ENCODE measurements around the gene RSBN1.

Gene RSBN1

GRCh38 chr1:113813218-113813617 is 942 bp upstream of the RSBN1 start:
- in situ Hi-C loops (cut with MboI; ENCODE audit: low sequenced_read_pairs): no loop called here

DNA sequence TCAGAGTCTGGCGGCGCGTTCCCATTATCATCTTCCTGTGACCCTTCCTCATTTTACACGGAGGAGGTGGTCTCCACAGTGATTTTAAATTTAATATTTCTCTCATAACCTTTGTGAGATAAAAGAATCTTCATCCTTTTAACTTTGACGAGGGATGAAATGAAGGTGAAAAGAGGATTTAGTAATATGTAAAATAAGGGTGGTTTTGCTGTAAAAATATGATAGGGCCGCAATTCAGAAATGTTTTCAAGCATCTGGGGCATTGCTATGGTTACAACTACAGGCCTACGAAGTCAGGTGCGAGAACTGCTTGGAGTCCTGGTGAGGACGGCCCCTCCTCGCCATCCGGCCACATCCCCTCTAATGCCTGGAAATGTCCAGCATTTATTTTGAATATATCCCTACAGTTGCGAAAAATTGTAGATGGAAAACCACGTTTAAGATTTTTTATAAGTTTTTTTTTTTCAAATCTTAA is 422 bp upstream of the RSBN1 start:
- in situ Hi-C loops (cut with MboI; ENCODE audit: low sequenced_read_pairs): no loop called here

- in situ Hi-C loops (cut with MboI; ENCODE audit: low sequenced_read_pairs): no loop called here
Measured at GRCh38 chr1:113811156-113811887, 954 bp downstream of the RSBN1 start.

GRCh38 chr1:113809670-113810602 is 2.3 kb downstream of the RSBN1 start:
- in situ Hi-C loops (cut with MboI; ENCODE audit: low sequenced_read_pairs): no loop called here

DNA sequence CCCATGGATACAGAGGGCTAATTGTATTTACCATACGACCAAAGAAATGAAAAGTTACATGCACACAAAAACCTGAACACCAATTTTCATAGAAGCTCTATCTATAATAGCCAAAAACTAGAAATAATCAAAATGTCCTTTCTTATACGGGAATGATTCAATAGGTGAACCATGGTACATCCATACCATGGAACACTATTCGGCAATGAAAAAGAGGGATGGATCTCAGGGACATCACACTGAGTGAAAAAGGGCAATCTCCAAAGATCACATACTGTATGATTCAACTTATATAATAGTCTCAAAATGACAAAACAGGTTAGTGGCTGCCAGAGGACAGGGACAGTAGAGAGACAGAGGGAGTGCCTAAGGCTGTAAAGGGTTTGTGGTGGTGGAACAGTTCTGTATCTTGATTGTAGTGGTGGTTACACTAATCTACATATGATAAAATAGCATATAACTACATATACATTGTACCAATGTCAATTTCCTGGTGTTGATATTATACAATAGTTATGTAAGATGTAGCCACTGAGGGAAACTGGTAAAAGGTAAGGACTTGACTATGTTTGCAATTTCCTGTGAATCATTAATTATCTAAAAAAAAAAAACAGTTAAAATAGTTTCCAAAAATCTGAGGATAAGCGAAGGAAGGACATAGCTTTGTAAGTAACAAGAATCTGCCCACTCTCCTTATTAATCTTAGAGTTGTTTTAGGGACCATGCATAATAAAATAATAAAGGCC is 3.7 kb downstream of the RSBN1 start:
- in situ Hi-C loops (cut with MboI; ENCODE audit: low sequenced_read_pairs): no loop called here

DNA sequence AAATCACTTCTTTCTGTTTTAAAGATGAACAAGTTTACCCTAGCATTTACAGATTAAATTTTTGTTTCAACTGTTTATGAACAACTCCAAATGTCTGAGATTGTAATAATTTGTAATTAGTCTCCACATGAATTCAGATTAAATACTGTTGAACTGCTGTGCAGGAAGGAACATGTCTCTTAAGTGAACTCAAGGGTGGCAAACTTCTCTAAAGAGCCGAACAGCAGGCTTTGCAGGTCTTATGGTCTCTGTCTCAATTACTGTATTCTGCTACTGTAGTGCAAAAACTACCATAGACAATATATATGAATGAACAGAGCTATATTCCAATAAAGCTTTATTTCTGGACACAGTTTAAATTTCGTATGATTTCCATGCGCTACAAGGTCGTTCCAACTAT is 6.6 kb downstream of the RSBN1 start:
- in situ Hi-C loops (cut with MboI; ENCODE audit: low sequenced_read_pairs): no loop called here

DNA sequence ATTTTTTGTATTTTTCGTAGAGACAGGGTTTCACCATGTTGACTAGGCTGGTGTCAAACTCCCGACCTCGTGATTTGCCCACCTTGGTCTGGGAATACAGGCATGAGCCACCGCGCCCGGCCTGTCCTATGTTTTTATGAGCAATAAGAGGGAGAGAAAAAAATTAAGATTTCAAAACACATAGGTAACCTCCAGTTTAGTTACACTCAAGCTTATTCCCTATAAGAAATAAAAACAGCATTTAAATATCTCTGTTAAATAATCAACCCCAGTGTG is 7.1 kb downstream of the RSBN1 start:
- in situ Hi-C loops (cut with MboI; ENCODE audit: low sequenced_read_pairs): no loop called here

DNA sequence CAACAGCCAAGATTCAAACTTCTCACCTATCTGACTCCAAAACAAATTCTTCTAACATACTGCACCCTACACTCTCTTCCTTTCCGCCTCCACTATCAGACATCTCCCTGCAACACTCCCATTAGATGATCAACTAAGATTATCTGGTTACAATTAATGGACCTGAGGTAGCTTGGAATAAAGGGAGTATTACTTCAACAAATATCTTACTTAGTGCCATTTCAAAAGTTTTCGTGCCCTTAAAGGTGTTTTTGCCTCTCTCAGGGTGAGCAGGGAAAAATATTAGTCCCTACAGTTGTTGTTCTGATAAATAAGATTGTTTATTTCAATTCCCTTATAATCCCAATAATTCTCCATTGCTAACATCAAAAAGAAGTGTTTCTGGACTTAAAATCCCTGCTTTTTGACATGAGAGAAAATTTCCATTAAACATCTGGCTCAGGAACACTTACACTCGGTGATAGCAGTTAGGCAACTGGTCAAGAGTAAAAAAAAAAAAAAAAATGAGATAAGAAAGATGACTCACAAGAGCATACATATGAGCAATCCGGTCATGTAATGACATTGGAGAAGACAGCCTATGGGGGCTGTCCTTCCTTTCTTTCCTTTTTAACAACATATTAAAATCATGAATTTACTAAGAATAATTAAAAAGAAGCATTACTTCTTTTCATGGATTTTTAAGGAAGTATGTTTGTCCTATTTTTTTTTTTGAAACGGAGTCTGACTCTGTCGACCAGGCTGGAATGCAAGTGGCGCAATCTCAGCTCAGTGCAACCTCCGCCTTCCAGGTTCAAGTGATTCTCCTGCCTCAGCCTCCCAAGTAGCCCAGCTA is 7.6 kb downstream of the RSBN1 start:
- in situ Hi-C loops (cut with MboI; ENCODE audit: low sequenced_read_pairs): no loop called here

DNA sequence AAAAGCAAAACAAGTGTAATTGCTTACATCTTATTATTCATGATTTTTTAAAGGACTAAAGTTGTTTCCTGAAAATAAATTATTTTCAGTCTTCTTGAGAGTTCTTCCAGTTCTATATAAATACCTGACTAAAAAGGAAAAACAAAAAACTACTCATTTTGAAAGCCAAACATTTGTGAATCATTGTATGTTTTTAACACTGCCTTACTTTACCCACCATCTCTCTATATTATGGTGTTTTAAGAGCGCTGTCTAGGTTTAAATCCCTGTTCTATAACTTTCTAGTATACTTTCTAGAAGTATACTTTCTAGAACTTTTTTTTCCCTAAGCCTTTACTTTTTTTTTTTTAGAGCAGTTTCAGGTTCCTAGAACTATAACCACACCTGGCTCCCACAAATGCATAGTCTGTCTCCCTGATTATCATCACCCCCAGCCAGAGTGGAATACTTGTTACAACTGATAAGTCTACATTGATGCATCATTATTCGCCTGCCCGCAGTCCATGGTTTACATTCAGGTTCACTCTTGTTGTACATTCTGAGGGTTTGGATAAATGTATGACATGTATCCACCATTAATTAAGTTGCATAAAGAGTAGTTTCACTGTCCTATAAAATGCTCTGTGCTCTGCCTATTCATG is 9.8 kb downstream of the RSBN1 start:
- in situ Hi-C loops (cut with MboI; ENCODE audit: low sequenced_read_pairs): no loop called here

DNA sequence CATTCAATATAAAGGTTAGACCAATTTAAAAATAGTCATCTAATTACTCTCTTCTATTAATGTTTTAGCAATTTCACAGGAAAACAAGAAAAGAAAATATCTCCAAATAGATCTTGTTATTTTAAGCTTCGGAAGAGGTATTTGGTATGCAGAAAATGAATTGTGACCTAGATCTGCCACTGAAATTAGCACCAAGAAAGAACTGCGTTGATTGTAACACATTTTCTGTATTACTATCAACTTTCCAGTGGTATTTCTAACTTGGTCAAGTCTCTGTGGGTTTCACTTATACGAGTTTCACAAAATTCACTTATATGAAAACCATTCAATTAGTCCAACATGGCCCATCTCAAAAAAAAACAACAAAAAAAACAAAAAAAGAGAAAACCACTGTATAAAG is 11.8 kb downstream of the RSBN1 start:
- in situ Hi-C loops (cut with MboI; ENCODE audit: low sequenced_read_pairs): no loop called here

GRCh38 chr1:113797472-113797871 is 14.8 kb downstream of the RSBN1 start:
- in situ Hi-C loops (cut with MboI; ENCODE audit: low sequenced_read_pairs): no loop called here

DNA sequence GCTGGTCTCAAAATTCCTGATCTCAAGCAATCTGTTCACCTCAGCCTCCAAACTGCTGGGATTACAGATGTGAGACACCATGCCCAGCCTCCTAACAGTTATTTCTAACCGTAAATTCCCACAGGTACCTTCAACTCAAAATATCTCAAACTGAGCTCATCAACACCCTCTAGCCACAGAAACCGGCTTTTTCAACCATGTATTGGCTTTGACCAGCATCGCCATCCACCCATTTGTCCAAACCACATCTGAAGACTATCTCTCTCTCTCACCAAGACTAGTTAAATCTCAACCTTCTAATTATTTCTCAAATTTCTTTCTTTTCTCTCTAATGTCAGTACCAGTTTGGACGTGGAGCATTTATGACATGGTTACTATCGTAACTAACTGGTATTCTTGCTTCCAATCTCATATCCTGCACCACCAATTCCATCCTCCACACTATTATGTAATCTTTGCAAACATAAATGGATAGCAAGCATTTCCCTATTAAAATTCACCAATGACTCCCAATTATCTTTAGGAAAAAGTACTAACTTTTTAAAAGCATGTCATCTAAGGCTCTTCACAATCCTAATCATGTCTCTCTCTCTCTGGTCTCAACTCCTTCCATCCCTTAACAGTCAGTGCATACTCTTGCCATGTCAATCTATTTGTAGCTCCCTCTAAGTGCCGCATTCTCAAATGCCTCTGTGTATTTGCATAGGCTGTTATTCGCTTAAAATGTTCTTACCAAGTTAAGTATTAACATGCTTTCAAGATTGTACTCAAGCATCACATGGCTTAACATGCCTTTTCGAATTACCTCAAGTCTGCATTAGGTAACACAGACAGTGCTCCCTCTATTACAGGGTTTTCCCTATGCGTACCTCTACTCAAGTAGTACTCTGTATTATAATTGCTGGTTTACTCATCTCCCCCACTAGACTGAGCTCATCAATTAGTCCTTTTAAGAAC is 18.1 kb downstream of the RSBN1 start:
- in situ Hi-C loops (cut with MboI; ENCODE audit: low sequenced_read_pairs): no loop called here

DNA sequence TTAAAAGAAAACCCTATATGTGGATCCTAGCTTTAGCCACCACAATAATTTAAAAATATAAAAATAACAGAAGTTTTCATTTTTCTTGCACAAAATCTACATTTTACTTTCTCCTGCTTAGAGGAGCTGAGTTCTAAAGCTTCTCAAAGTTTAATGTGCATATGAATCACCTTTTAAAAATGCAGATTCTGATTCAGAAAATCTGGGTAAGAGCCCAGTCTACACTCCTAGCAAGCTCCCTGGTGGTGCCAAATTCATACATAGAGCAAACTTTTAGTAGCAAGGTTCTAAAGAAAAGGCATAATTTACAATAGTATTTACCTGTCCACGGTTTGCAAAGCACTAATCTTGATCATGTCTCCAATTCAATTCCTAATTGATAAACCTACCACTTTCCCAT is 19.3 kb downstream of the RSBN1 start:
- in situ Hi-C loops (cut with MboI; ENCODE audit: low sequenced_read_pairs): no loop called here

DNA sequence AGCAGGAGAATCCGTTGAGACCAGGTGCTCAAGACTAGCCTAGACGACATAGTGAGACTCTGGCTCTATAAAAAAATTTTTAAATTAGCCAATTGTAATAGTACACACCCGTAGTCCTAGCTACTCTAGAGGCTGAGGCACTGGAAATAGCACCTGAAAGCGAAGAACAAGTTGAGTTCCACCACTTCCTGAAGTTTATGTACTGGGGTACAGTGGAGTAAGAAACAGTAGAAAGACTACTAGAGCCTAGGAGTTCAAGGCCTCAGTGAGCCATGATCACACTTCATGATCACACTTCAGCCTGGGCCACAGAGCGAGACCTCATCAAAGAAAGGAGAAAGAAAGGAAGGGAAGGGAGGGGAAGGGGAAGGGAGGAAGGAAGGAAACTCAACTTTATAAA is 19.8 kb downstream of the RSBN1 start:
- in situ Hi-C loops (cut with MboI; ENCODE audit: low sequenced_read_pairs): no loop called here

- in situ Hi-C loops (cut with MboI; ENCODE audit: low sequenced_read_pairs): no loop called here
Measured at GRCh38 chr1:113788802-113789201, 23.5 kb downstream of the RSBN1 start.

- in situ Hi-C loops (cut with MboI; ENCODE audit: low sequenced_read_pairs): no loop called here
Measured at GRCh38 chr1:113787663-113788062, 24.6 kb downstream of the RSBN1 start.

- in situ Hi-C loops (cut with MboI; ENCODE audit: low sequenced_read_pairs): no loop called here
Measured at GRCh38 chr1:113786069-113786468, 26.2 kb downstream of the RSBN1 start.

DNA sequence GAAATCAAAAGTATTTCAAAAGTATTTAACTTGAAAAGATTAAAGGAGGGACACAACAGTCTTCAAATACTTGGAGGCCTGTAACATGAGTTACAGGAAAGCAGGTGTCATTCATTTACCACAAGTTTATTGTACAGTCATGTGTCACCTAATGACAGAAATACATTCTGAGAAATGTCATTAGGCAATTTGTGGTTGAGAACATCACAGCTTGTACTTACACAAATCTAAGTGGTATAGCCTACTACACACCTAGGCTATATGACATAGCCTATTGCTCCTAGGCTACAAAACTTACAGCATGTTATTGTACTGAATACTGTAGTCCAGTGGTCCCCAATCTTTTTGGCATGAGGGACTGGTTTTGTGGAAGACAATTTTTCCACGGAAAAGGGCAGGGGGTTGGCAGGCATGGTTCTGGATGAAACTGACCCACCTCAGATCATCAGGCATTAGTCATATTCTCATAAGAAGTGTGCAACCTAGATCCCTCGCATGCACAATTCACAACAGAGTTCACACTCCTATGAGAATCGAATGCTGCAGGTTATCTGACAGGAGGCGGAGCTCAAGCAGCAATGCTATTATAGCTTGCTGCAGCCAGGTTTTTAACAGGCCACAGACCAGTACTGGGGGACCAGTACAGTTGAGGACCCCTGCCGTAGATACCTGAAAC is 28.0 kb downstream of the RSBN1 start:
- in situ Hi-C loops (cut with MboI; ENCODE audit: low sequenced_read_pairs): no loop called here

Measured in HL-60/S4 treated with retinoic acid at 250 ng/mL for 4 days and 3 days (cell line).